HG02798 (cell line): ENCODE measurements around the gene SPTBN5.

Experiments used
- ATAC-seq: cut with Tn5 transposase; IDR thresholded peaks from one replicate; pipeline ENCODE4 v1.9.1; 2021; ENCODE audit warnings: mild to moderate bottlenecking; ENCODE audit not compliant: unreplicated experiment, poor library complexity

Gene SPTBN5

DNA sequence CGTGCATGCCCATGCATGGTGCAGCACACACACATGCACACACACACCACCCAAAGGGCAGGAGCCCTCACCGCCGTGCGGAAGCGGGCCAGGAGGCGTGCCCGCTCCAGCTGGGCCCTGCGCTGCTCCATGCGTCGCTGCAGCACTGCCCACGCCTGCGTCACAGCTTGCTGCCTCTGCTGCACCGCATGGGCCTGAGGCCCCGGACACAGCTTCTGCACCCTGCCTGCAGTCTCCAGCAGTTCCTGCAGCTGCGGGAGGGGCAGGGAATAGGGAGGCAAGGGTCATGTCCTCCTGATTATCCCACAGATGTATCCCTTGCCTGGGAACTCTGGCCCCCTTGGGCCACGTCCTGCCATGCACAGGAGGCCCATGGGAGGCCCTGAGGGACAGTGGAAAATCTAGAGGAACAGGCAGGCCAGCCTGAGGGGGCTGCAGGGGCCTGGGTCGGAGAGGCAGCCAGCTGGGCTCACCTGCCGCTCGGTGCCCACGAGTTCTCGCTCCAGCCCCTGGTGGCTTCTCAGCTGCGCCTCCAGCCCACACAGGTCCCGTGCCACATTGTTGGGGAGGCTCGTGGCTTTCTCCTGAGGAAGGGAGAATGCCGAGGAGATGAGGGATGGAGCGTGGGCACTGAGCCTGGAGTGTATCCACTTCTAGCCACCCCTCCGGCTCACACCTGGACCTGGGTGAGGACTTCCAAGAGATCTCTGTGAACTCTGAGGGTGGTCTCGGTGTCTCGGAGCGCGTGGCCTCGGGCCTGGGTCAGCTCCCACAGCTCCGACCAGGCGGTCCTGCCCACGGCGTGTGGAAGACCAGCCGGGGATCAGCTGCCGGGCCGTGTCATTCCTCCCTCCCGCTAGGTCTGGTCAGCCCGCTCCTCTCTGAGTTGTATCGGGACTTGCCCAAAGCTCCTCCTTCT is 23.8 kb downstream of the SPTBN5 start:
- ATAC-seq = no peak

DNA sequence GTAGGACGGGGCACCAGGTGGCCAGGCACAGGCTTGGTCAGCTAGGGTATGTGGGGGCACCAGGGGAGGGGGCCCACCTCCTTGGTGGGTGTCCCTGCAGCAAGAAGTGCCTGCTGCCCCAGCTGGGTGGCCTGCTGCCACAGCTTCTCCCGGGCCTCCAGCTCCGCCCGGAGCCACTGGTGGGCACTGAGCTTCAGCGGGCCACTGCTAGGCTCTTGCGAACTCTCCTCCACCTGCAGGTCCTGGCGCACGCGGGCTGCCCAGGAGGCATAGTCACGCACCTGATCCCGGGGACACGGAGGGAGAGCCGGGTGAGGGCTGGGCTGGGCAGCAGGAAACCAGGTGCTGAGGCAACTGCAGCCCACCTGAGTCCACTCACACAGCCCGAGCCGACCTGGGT is 25.5 kb downstream of the SPTBN5 start:
- ATAC-seq = no peak

DNA sequence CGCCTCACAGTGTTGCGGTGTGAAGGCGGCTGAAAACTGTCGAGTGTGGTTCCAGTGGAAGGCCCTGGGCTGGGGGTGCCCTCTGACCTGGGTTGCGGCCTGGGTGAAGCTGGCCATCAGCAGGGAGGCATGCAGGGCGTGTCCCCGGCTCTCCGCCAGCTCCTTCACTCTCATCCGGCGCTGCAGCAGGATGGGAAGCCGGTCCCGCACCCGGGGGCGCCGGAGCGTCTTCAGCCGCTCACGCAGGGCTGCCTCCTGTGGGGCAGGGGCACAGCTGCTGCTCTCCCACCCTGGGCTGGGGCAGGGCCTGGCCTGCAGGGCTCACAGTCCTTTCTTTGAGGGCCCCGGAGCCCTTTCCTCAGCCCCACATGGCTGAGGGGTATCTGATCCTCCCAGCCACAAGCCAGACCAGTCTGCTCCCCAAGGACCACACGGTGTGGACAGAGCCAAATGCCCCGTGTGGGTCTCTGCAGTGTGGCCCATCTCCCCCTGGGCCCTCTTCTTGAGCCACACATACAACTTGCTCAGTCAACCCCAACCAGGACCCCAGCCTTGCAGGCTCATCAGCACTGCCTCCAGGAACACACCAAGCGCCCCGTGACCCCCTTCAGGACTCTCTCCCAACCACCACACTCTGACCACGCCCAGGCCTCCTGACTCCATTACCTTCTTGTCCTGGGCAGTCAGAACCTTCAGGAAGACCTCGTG is 26.8 kb downstream of the SPTBN5 start:
- ATAC-seq = no peak

DNA sequence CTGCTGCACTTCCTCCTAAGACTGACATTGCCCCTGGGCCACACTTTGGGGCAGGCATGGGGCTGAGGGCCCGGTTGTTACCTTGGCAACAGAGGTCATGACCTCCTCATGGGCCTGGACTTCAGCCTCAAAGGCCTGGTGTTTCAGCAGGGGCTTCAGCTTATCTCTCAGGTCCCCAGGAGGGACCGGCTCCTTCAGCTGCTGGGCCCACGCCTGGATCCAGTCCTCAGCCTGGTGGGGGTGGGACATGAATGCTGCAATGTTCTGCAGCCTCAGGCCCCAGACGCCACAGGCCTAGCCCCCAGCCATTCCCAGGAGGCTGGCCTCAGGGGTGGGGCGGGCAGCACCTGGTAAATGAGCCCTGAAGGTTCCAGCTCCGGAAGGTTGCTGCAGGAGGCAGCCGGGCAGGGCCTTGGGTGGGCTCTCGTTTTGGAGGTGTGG is 27.6 kb downstream of the SPTBN5 start:
- ATAC-seq = no peak

DNA sequence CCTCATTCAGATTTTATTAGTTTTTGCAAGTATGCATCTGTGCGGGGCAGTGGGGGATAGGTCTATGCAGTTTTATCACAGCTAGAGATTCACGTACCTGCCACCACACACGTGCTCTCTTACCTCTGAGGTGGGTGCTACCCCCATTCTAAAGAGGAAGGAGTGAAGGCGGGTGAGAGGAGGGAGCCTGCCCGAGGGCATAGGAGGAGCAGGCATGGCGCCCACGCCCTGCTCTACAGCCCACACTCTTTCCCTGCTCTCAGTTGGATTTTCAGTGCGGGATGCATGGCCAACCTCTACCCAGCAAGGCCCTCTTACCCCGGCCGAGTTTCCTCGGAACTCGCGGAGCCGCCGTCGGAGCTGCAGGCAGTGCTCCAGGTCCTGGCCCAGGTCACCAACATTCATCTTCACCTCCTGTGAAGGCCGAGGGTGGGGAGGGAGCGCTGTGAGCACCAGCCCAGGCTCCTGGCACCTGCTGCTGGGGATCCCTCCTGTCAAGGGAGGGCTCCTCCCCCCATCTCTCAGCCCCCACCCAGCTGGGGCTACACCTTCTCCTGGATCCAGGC is 28.3 kb downstream of the SPTBN5 start:
- no peak for ATAC-seq

DNA sequence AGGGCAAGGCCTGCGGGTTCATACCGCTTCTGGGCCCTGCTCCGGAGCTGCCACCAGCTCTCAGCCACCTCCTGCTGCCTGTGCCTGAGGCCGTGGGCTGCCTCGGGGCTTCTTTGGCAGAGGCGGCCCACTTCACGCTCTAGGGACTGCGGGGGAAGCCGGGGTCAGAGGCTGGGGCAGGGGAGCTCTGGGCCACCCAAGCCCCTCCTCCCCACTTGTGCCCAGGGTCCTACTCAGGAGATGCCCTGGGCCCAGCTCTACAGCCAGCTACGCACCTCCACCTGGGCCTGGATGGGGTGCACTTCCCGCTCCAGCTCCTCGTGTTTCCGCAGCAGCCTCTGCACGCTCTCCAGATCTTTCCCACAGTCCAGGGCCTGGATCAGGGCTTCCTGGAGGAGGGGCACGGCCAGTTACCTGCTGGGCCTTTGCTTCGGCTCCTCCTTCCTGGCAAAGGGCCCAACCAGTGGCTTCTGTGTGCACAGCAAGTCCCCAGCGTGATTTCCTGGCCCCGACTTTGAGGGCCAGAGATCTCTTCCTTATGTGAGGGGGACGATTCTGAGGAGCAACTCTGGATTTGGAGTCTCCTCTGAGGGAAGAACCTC is 31.2 kb downstream of the SPTBN5 start:
- no peak for ATAC-seq

DNA sequence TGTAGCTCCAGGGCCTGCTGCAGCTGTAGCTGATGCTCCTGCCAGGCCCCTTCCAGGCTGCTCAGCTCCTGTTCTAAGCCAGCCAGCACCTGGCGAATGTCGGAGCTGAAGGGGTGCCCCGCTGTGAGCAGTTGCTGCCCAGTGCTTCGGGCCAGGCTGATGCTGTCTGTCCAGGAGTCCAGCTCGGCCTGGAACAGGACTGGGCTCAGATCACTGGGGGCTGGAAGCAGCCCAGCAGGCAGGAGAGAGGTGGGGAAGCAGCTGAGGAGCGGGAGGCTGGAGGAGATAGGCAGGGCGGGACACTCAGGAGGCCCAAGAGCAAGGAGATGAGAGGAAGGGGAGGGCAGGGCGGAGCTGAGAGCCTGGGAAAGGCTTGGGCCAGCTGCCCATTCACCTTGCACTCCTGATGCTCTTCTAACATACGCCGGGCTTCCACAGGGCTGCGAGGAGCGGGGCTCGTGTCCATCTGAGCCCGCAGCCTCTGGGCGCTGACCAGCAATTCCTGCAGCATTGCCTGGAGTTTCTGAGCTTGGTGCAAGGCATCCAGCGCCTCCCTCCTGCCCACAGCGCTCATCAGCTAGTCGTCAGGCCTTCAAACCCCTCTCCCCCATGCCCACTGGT is 32.0 kb downstream of the SPTBN5 start:
- ATAC-seq = no peak

DNA sequence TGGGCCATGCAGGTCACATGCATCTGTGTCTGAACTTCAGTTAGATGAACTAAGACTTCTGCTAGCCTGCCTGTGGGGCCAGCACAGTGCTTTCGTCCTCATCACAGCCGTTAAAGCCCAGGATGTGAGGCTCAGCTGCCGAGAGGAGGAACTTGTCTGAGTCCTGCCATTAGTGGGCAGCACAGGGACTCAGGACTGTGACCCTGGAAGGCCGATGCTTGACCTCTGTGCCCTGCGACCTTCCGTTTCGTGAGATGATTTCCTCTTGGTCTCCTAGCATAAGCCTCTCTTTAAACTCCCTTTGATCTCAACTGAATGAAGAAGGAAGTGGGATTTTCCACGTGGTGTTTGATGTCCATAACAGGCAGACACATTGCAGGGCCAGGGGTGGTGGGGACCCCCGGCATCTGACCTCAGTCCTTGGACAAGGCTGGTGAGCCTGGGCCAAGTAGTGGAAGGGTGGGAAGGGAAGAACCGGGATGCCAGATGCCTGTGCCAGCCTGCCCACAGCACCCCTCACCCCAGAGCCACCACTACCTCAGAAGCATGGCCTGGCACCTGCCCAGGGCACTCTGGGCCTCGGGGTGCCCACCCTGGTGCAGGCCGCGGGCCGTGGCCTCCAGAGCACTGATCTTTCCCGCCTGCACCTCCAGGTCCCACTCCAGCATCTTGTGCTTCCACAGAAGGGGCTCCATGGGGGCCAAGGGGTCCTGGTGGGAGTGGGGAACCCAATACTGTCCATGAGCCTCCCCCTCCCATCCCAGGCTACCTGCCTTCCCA is 33.6 kb downstream of the SPTBN5 start:
- ATAC-seq = no peak

DNA sequence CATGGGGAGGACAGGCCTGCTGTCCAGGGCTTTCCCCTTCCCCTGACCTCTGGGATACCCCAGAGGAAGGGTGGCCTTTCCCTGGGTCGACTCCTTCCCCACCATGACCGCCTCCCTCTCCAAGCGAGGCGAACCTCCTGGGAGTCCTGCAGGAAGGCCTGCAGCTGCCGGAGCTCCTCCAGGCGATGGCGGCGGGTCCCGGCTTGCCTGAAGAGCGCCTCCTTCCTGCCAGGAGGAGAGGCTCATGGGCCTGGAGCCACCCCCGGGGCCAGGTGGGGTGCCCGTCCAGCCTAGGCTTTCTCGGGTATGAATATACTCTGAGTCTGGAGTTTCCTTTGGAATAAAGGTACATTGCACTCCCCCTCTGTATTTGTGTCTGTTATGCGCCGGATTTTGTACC is 35.1 kb downstream of the SPTBN5 start:
- ATAC-seq = no peak

DNA sequence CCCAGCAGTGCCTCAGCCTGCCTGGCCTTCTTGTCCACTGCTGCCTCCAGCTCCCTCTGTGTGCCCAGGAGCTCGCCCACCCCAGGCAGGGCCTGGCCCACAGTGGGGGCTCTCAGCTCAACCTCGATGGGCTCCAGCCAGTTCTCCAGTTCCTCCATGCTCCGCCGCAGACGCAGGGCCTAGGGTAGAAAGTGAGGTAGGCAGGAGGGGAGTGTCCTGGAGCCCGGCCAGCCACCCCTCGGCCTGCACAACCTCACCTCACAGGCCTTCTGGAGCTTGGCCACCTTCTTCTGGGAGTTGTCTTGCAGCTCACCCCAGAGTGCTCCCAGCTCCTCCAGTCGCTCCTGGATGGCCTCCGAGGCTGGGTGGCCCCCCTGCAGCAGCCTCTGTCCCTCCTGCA is 36.5 kb downstream of the SPTBN5 start:
- ATAC-seq = no peak

DNA sequence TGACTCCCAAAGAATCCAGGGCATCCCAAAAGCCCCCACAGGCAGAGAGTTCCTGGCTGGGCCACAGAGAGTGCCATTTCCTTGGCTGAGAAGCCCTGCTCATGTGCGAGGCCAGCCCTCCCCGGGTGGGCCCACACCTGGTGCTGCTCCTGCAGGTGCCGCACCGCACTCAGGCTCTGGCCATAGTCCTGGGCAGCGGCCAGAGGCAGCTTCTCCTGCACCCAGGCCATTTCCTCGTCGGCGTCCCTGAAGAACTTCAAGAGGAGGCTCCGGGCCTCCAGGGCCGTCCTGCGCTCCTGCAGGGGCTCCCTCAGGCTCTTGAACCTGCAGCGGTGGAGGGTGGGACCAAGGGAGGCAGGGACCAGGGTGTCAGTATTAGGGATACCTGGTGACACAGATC is 37.1 kb downstream of the SPTBN5 start:
- ATAC-seq = no peak

DNA sequence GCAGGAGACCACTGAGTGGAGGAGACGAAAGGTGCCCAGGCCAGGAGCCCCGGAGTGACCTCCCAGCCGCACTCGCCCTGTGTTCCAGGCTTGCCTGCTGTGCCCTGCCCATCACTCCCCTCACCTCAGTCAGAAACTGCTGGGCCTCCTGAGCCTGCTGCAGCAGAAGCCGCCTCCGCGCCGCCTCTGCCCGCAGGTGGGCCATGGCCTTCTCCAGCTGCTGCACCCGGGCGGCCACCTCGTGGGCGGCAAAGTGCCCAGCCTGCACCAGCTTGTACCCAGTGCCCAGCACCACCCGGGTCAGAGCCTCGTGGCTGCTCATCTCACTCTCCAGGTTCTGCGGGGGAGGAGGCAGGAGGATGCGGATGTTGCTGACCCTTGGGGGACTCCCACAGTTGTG is 37.6 kb downstream of the SPTBN5 start:
- ATAC-seq = no peak

DNA sequence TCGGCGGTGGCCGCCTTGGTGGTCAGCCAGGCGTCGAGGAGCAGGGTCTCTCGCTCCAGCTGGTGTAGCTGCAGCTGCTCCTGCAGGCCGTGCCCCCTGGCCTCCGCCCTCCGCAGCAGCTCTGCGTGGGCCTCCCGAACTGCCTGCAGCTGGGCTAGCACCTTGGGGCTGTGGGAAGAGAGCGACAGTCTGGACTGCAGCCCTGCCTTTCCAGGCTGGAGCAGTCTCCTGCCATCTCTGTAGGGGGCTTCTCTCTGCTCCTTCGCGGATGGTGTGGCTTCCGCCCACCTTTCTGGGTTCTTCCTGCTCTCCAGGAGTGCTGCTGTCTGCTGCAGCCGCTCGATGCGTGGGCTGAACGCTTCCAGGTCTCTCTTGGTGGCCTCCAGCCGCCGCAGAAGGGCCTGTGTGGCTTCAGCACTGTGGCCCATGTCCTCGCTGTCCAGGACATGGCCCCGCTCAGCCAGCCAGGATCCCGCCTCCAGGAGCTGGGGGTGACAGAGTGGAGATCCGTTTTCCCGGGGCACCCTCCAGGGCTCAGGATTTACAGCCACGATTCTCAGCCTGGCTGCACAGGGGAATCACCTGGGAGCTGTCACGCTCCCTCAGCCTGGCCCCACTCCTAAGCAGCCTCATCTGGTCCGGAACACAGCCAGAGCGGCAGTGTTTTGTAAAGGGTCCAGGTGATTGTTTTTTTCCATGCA is 38.4 kb downstream of the SPTBN5 start:
- no peak for ATAC-seq

DNA sequence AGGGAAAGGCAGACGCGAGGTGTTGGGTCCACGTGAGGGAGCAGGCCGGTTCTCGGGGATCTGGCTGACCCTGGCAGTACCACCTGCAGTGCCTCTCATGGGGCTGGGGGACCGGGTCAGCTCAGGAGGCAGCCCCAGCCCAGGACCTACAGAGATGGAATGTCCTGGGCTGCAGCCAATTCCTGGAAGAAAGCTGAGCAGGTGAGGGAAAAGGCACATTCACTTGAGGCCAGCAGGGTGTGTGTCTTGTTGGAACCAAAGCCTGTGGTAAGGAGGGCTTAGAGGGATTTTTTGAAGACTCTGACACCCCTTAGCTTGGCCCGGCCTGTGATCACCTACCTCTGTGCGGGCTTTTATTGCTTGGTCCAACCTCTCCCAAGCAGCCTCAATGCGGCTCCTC is 39.4 kb downstream of the SPTBN5 start:
- no peak for ATAC-seq

DNA sequence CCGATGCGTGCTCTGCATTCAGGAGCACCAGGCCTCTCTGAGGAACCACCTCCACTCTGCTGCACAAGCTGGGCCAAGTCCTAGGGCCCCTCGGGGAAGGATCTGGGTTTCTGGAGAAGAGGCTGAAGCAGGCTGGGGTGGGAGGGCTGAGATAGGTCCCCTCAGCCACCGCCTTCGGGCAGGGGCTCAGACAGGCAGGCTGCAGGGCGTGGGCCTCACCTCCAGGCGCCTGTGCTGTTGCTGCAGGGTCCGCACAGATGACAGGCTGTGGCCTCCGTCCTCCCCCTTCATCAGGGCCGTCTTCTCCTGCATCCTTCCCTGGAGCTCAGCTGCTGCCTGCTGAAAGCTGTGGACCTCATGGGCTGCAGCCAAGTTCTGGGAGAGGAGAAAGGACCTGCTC is 40.0 kb downstream of the SPTBN5 start:
- ATAC-seq = no peak

DNA sequence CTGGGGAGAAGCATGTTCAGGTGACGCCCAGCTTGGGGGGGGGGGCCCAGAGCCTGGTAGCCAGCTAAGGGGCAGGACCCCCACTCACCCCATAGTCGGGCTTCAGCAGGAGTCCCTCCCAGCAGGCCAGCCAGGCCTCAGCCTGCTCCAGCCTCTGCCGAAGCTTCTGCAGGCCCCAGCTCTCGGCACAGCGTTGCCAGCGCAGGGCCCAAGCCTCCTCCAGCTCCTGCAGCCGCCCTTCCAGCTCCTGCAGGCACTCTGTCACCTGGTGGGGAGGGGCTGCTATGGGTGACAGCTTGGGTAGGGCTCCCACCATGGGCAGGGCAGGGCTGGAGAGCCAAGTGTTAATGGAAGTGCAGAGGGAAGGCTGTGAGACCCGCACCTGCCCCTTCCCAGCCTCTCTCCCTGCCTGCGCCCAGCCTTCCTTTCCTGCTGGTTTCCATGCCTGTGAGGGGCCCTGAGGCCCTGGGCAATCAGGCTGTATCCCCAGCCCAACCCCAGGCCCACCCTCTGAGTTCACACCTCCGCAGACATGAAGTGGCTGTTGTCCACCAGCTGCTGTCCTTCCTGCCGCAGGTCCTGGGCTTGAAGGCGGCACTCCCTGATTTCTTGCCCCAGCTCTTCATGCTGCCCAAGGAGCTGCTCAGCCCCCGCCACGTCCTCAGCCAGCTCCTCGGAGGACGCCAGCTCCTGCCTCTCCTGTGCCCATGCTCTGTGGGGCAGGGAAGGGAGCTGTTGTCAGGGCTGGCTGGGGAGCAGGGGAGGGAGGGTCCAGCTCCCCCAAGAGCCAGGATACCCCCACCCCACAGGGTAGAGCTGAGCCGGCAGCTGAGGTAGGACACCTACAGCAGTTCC is 40.9 kb downstream of the SPTBN5 start:
- no peak for ATAC-seq

DNA sequence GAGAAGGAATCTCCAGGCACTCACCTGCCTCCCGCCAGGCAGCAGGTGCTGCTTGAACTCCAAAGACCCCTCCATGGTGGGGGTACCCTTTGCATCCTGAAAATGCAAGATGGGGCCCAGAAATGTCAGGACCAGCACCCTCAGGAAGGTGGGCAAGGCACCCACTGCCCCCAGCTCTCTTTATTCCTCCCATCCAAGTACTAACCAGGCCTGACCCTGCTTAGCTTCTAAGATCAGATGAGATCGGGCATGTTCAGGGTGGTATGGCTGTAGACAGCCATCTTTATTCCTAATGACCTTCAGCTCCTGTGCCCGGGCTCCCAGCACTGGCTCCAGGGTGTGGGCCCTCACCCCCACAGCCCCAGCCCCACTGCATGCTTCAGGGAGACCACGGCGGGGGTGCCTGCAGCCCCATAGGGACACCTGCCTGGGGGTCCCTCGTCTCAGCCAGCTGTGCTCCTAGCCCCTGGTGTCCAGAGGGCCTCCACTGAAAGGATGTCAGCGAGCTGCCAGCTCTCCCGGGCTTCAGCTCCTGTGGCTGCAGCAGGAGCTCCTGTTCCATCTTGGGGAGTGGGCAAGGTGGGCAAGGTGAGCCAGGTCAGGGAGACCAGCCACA is 42.0 kb downstream of the SPTBN5 start:
- ATAC-seq = no peak

DNA sequence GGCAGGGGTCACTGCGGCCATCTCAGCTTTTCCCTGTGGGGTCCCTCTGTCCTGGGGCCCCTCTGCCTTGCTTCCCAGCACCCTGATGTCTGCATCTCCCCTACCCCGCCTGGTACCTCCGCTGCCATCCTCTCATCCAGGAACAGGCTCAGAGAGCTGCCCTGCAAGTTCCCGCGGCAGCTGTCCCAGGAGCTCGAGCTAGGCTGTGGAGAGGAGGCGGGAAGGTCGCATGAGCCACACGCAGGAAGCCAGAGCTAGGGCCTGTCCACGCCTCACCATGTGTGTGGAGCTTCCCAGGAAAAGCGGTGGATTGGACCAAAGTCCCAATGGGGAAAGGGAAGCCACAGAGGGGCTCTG is 42.7 kb downstream of the SPTBN5 start:
- no peak for ATAC-seq
